HFFc6 (cell line): ENCODE measurements around the gene SLC45A2. TPM values are rescaled to one million over a fixed set of nuclear protein-coding genes. Genes with fewer than 3 reads are reported as not detected.

Experiments
- DNase-seq: peaks from one replicate; pipeline ENCODE4 v3.0.0-alpha.2; 2018
- H3K27ac Mint-ChIP-seq: 2 replicates; pipeline ENCODE4 v1.8.0; 2020; ENCODE audit warnings: mild to moderate bottlenecking, mixed read lengths
- H3K27me3 Mint-ChIP-seq: 2 replicates; pipeline ENCODE4 v1.8.0; 2021; ENCODE audit warnings: mild to moderate bottlenecking, moderate library complexity, mixed read lengths; ENCODE audit not compliant: insufficient read depth
- H3K36me3 Mint-ChIP-seq: 2 replicates; pipeline ENCODE4 v1.8.0; 2021; ENCODE audit warnings: low read depth, mixed read lengths
- H3K4me1 Mint-ChIP-seq: 2 replicates; pipeline ENCODE4 v1.8.0; 2020; ENCODE audit warnings: low read depth, mixed read lengths
- H3K4me3 Mint-ChIP-seq: 2 replicates; pipeline ENCODE4 v1.8.0; 2020; ENCODE audit warnings: mild to moderate bottlenecking, moderate library complexity, mixed read lengths
- H3K9me3 Mint-ChIP-seq: 2 replicates; pipeline ENCODE4 v1.8.0; 2020; ENCODE audit warnings: mild to moderate bottlenecking, mixed read lengths
- total RNA-seq, 6 experiments: library from RNA; stranded (reverse); fragmentation: NEBNext Ultra II Directional; extraction: Animal tissue kit (Norgen Biotek cat#: 25700); gene quantifications; 2 replicates in 1 of 6; 3 replicates in 5 of 6; pipeline ENCODE4 v1.2.3, GENCODE V29; 2021
- TF ChIP-seq, protein P1 (sequence below): fragments of 200-600 bp; sonication (generic); IDR thresholded peaks from 2 replicates; pipeline ENCODE4 v1.5.0; 2021; ENCODE audit warnings: antibody characterized with exemption, mild to moderate bottlenecking

SLC45A2 gene
- total RNA-seq, 6 experiments from 2014 or later = not detected

DNA sequence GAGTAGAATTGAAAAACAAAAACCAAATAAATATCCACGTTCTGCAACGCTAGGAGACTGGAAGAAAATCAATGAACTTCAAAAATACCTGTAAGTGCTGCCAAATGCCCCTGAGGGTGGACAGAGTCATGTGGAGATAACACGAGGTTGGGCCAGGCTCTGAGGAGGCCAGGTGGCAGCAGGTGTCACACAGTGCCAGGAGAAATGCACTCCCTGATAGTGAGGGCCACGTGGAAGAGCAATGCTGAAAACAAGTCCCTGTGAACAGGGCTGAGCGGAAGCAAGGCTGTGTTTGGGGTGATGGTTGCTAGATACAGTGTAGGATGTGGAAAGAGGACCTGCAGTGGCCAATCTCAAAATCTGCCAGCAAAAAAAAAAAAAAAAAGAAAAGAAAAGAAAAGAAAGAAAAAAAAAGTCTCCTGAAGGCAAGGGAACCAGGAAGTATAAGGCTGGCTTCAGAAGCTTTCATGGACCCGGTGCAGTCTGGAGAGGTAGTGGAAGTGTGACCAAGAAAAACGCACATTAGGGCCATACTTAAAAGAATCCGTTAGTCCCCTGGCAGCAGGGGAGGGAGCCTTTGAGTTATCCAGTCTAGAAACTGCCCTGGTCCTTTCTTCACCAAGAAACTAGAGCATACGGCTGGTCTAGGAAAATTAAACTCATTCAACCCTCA lies 41.7 kb upstream of the SLC45A2 start:
- TF ChIP-seq, protein P1, sequence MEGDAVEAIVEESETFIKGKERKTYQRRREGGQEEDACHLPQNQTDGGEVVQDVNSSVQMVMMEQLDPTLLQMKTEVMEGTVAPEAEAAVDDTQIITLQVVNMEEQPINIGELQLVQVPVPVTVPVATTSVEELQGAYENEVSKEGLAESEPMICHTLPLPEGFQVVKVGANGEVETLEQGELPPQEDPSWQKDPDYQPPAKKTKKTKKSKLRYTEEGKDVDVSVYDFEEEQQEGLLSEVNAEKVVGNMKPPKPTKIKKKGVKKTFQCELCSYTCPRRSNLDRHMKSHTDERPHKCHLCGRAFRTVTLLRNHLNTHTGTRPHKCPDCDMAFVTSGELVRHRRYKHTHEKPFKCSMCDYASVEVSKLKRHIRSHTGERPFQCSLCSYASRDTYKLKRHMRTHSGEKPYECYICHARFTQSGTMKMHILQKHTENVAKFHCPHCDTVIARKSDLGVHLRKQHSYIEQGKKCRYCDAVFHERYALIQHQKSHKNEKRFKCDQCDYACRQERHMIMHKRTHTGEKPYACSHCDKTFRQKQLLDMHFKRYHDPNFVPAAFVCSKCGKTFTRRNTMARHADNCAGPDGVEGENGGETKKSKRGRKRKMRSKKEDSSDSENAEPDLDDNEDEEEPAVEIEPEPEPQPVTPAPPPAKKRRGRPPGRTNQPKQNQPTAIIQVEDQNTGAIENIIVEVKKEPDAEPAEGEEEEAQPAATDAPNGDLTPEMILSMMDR = no peak
- DNase-seq = no peak
- H3K27ac Mint-ChIP-seq = peak overlapping the region; percentile 47; the same call in 1 of the 2 replicates
- H3K36me3 Mint-ChIP-seq = no peaks in the 10 kb centered on the region
- peaks cover 24% of the 10 kb centered on the region for H3K4me1 Mint-ChIP-seq
- H3K27me3 Mint-ChIP-seq = no peaks in the 10 kb centered on the region; the same call in 1 of the 2 replicates
- no peak overlapping the region for H3K4me3 Mint-ChIP-seq
- no peaks in the 10 kb centered on the region for H3K9me3 Mint-ChIP-seq

DNA sequence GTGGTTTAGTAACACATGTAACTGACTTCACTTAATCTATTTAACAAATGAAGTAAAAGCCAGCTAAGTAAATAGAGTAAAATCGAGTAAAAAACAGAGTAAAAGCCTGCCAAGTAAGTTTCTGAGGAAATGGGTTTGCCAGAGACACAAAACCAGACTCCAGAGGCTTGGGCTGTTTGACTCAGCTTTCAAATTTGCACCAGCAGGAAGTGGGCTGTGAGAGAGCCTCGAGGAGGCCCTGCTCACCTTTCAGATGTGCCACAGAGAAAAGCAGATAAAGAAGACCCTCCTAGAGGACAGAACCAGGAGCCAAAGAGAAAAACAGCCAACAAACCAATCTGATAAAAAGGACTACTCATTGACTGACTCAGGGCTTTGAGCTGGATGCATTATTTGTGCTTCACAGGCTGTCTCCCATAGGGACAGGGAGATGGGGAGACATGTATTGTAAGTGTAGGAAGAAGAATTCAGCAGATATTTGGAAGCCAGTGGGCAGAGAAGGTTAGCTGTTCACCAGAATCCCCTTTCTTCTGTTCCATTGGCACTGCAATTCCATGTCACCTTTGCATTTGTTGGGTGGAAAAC lies 37.7 kb upstream of the SLC45A2 start:
- TF ChIP-seq, protein P1 = no peak
- H3K4me3 Mint-ChIP-seq = peak overlapping the region; percentile 11; the same call in 1 of the 2 replicates
- no peaks in the 10 kb centered on the region for H3K36me3 Mint-ChIP-seq
- no peaks in the 10 kb centered on the region for H3K27me3 Mint-ChIP-seq
- peak overlapping the region; percentile 93 for H3K27ac Mint-ChIP-seq
- no peaks in the 10 kb centered on the region for H3K9me3 Mint-ChIP-seq
- peaks cover 36% of the 10 kb centered on the region for H3K4me1 Mint-ChIP-seq
- peak; percentile 60 for DNase-seq

DNA sequence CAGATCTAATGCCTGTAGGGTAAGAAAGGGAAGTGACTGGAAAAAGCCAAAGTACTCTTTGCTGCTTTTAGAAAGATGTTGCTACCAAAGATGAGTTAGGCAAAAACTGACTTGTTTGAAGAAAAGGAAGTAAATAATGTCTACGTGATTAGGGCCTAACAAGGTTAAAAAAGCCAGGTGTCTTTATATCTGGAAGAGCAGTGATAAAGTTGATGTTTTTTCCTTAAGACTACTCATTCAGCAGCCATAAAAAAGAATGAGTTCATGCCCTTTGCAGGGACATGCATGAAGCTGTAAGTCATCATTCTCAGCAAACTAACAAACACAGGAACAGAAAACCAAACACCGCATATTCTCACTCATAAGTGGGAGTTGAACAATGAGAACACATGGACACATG lies 36.8 kb upstream of the SLC45A2 start:
- H3K36me3 Mint-ChIP-seq = no peaks in the 10 kb centered on the region
- TF ChIP-seq, protein P1 = no peak
- no peaks in the 10 kb centered on the region for H3K9me3 Mint-ChIP-seq
- H3K4me1 Mint-ChIP-seq = peaks cover 36% of the 10 kb centered on the region
- H3K27ac Mint-ChIP-seq = peak overlapping the region; percentile 93
- H3K4me3 Mint-ChIP-seq = no peak overlapping the region
- no peak for DNase-seq
- H3K27me3 Mint-ChIP-seq = no peaks in the 10 kb centered on the region

DNA sequence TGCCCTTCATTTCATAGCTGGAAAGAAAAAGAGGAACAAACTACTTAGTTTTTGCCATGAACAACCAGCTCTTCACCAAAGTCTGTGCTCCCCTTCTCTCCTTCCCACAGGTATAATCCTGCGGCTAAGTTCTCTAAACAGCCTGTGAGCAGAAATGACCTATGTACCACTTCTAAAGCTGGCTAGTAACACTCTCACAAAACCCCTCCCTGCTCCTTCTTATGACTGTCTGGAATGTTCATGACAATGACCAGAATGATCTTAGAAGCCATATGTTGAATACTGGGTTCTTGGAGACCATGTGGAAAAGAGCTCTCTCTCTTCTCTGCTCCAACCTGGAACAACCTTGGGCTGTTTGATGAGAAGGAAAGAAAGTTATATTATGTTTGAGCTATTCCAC lies 36.2 kb upstream of the SLC45A2 start:
- no peak for DNase-seq
- Mint-ChIP-seq H3K36me3 (no peaks in the 10 kb centered on the region), H3K4me3 (no peak overlapping the region), H3K4me1 (peaks cover 32% of the 10 kb centered on the region), H3K27me3 (no peaks in the 10 kb centered on the region), H3K9me3 (no peaks in the 10 kb centered on the region), H3K27ac (no peak overlapping the region)
- TF ChIP-seq, protein P1 = no peak

DNA sequence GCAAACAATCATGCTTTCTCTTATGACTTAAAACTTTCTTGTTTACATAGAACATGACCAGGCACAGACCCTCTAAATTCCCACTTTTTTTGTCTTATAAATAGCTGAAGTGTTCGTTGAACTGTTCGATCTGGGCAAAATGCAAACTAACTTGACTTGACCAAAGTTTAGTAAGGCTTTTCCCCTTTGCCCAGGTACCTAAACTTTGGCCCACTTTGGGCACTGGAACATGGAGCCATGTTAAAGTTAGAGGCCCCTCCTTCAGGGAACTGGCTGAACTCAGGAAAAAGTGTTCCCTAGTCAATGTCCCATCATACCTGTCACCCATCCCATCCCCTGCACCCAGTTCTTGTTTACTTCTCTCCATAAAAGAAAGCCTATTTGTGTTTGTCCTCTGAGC lies 32.8 kb upstream of the SLC45A2 start:
- Mint-ChIP-seq H3K4me1 (peaks cover 30% of the 10 kb centered on the region), H3K27ac (no peak overlapping the region), H3K27me3 (no peaks in the 10 kb centered on the region), H3K36me3 (no peaks in the 10 kb centered on the region), H3K9me3 (no peaks in the 10 kb centered on the region), H3K4me3 (no peak overlapping the region)
- TF ChIP-seq, protein P1 = no peak
- no peak for DNase-seq
